Kidney (tissue), 14 donors: ENCODE data around the gene UPF1. TPM values are rescaled to one million over a fixed set of nuclear protein-coding genes. Genes with fewer than 3 reads are reported as not detected.

Experiments
- DNase-seq, 5 donors: peaks; one replicate each; pipeline ENCODE4 v3.0.0-alpha.2; 2013 to 2020
- FAIRE-seq: peaks from 2 replicates; lab custom pipeline; 2012; peaks lifted over from hg19 to GRCh38; lab: Jason Lieb, UNC
- H3K27ac ChIP-seq, 2 donors: one replicate each; pipeline ENCODE4 v1.7.0; 2013; ENCODE audit warnings: low read depth in 2 of 2, low read length in 2 of 2, inconsistent platforms in 1 of 2
- H3K27me3 ChIP-seq: one replicate; pipeline ENCODE4 v1.7.1; 2013; ENCODE audit warnings: low read length, inconsistent platforms; ENCODE audit not compliant: control insufficient read depth, insufficient read depth
- H3K36me3 ChIP-seq, 3 donors: one replicate each; pipeline versions ENCODE4 v1.7.0 to v1.7.1; 2013; ENCODE audit warnings: low read length in 3 of 3, control low read depth in 1 of 3, inconsistent platforms in 1 of 3; ENCODE audit not compliant: insufficient read depth in 3 of 3, control insufficient read depth in 2 of 3
- H3K4me1 ChIP-seq, 3 donors: one replicate each; pipeline versions ENCODE4 v1.7.0 to v1.7.1; 2013; ENCODE audit warnings: low read length in 3 of 3, inconsistent platforms in 1 of 3, low read depth in 1 of 3; ENCODE audit not compliant: control insufficient read depth in 2 of 3, insufficient read depth in 2 of 3
- H3K4me3 ChIP-seq, 3 donors: one replicate each; pipeline versions ENCODE4 v1.7.0 to v1.8.1; 2013; ENCODE audit warnings: low read length in 3 of 3, control low read depth in 1 of 3, inconsistent platforms in 1 of 3
- H3K9ac ChIP-seq, 3 donors: one replicate each; pipeline versions ENCODE4 v1.7.0 to v1.7.1; 2013; ENCODE audit warnings: low read length in 3 of 3, control low read depth in 1 of 3, inconsistent platforms in 1 of 3
- H3K9me3 ChIP-seq, 3 donors: one replicate each; pipeline versions ENCODE4 v1.7.0 to v1.7.1; 2013; ENCODE audit warnings: low read length in 3 of 3, control low read depth in 1 of 3, inconsistent platforms in 1 of 3; ENCODE audit not compliant: control insufficient read depth in 2 of 3, insufficient read depth in 1 of 3
- CTCF ChIP-seq: IDR thresholded peaks from 3 replicates; pipeline ENCODE4 v1.5.1; 2012; ENCODE audit warnings: mild to moderate bottlenecking, moderate library complexity, borderline replicate concordance; ENCODE audit not compliant: insufficient read depth; ENCODE audit errors: extremely low read depth
- intact Hi-C: fragments of 100-400 bp; cut with DNase I; formaldehyde crosslinking; loops from one replicate; pipeline ENCODE4 v1.11.1; 2022
- polyA plus RNA-seq: library from polyadenylated mRNA; stranded (reverse); fragments of 350-450 nt; fragmentation: Illumina TruSeq; extraction: RNeasy Lipid Tissue Mini Kit (QIAGEN cat#74804); gene quantifications from one replicate; pipeline ENCODE4 v1.2.3, GENCODE V29; 2014; ENCODE audit warnings: low read depth, low replicate concordance; ENCODE audit not compliant: insufficient read depth
- total RNA-seq: library from RNA; stranded (reverse); fragmentation: NEBNext Ultra II Directional; extraction: Animal tissue kit (Norgen Biotek cat#: 25700); gene quantifications from one replicate; pipeline ENCODE4 v1.2.1, GENCODE V29; 2021
- donor health status: control.
- donor health status: control.
- donor health status: control.
- donor health status: control.
- donor health status: control.
- donor health status: DM: yes; HTN: yes; CAD: no.
- donor health status: Normal renal cell carcinoma (clear cell type).

UPF1 gene
- total and polyA plus RNA-seq, 2 donors from 2014 or later = 34.2 to 70.1 TPM

GRCh38 chr19:18910801-18911436, 79.2 kb downstream of the UPF1 start:
- FAIRE-seq = no peak
- no peak overlapping the region for H3K4me3 ChIP-seq
- H3K27ac ChIP-seq = no peak overlapping the region
- DNase-seq = no peak
- no peaks in the 10 kb centered on the region for H3K27me3 ChIP-seq
- H3K36me3 ChIP-seq = peaks cover 0 to 7% (median 0%) of the 10 kb centered on the region in 3 donors
- no peak overlapping the region for H3K9ac ChIP-seq
- no peak for TF ChIP-seq CTCF
- no peaks in the 10 kb centered on the region for H3K9me3 ChIP-seq
- intact Hi-C loops = no loop called here
- H3K4me1 ChIP-seq = peaks cover 0 to 2% (median 0%) of the 10 kb centered on the region in 3 donors

GRCh38 chr19:18912933-18913332, 81.2 kb downstream of the UPF1 start:
- DNase-seq (no peak), FAIRE-seq (no peak)
- Histone ChIP-seq H3K27me3 (no peaks in the 10 kb centered on the region), H3K4me1 (peaks cover 0 to 2% (median 0%) of the 10 kb centered on the region in 3 donors), H3K4me3 (no peak overlapping the region), H3K9ac (no peak overlapping the region), H3K27ac (no peak overlapping the region), H3K36me3 (peaks cover 0 to 4% (median 0%) of the 10 kb centered on the region in 3 donors), H3K9me3 (no peaks in the 10 kb centered on the region)
- intact Hi-C loops = no loop called here
- no peak for TF ChIP-seq CTCF

DNA sequence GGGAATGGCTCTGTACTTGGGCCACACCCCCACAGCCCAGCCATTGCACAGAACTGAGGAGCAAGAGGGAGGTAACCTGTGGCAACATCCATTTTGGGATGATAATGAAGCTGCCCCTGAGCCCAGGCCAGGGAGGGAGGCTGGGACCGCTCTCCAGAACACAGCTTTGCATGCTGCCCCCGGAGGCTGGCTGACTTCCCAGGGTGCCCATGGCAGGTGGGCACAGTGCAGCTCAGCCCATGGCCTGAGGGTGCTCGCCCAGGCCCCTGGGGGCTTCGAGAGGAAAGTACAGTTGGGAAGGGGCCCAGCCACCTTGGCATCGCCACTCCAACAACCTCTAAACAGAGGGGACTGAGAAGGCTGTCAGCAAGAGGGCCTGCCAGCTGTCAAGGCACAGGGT, 81.7 kb downstream of the UPF1 start:
- no peak for DNase-seq
- H3K36me3 ChIP-seq = peaks cover 0 to 4% (median 0%) of the 10 kb centered on the region in 3 donors
- no peak overlapping the region for H3K9ac ChIP-seq
- FAIRE-seq = no peak
- no peaks in the 10 kb centered on the region for H3K27me3 ChIP-seq
- no peak overlapping the region for H3K4me3 ChIP-seq
- intact Hi-C loops = no loop called here
- no peak for TF ChIP-seq CTCF
- H3K27ac ChIP-seq = no peak overlapping the region
- no peaks in the 10 kb centered on the region for H3K9me3 ChIP-seq
- H3K4me1 ChIP-seq = peaks cover 0 to 2% (median 0%) of the 10 kb centered on the region in 3 donors
